H9 (cell line): ENCODE data around the gene MARK2. TPM values are rescaled to one million over a fixed set of nuclear protein-coding genes. Genes with fewer than 3 reads are reported as not detected.

Source experiments
- DNase-seq: peaks from one replicate; pipeline ENCODE4 v3.0.0-alpha.2; 2017
- H2AFZ ChIP-seq: one replicate; pipeline ENCODE4 v1.6.1; 2013; ENCODE audit warnings: mild to moderate bottlenecking, low read length, control low read depth, moderate library complexity
- H2AK5ac ChIP-seq: 2 replicates; pipeline ENCODE4 v1.6.1; 2013; ENCODE audit warnings: low read length, control low read depth, mixed read lengths; ENCODE audit not compliant: insufficient read length
- H2BK120ac ChIP-seq: one replicate; pipeline ENCODE4 v1.6.1; 2013; ENCODE audit warnings: low read depth, mild to moderate bottlenecking, low read length, control low read depth, inconsistent platforms; ENCODE audit not compliant: poor library complexity, severe bottlenecking
- H2BK12ac ChIP-seq: 2 replicates; pipeline ENCODE4 v1.6.1; 2013; ENCODE audit warnings: low read length, control low read depth, mixed read lengths, low read depth; ENCODE audit not compliant: insufficient read length
- H2BK15ac ChIP-seq: 2 replicates; pipeline ENCODE4 v1.6.1; 2013; ENCODE audit warnings: low read depth, low read length, control low read depth
- H2BK20ac ChIP-seq: one replicate; pipeline ENCODE4 v1.6.1; 2013; ENCODE audit warnings: low read depth, mild to moderate bottlenecking, low read length, control low read depth, inconsistent platforms; ENCODE audit not compliant: poor library complexity, severe bottlenecking
- H2BK5ac ChIP-seq: 2 replicates; pipeline ENCODE4 v1.6.1; 2013; ENCODE audit warnings: low read length, control low read depth, mixed read lengths; ENCODE audit not compliant: insufficient read length
- H3K14ac ChIP-seq: 2 replicates; pipeline ENCODE4 v1.6.1; 2013; ENCODE audit warnings: low read length, control low read depth; ENCODE audit not compliant: insufficient read depth
- H3K18ac ChIP-seq: 2 replicates; pipeline ENCODE4 v1.6.1; 2013; ENCODE audit warnings: low read depth, mild to moderate bottlenecking, mixed read lengths, low read length, control low read depth; ENCODE audit not compliant: insufficient read length
- H3K23ac ChIP-seq: 2 replicates; pipeline ENCODE4 v1.6.1; 2013; ENCODE audit warnings: low read length, control low read depth, mixed read lengths, low read depth; ENCODE audit not compliant: insufficient read length
- H3K23me2 ChIP-seq: 2 replicates; pipeline ENCODE4 v1.6.1; 2013; ENCODE audit warnings: low read depth, mild to moderate bottlenecking, mixed read lengths, low read length, control low read depth; ENCODE audit not compliant: insufficient read length, poor library complexity, severe bottlenecking
- H3K27ac ChIP-seq: 2 replicates; pipeline ENCODE4 v1.5.1; 2013; ENCODE audit warnings: low read length, control low read depth, mixed read lengths, low read depth; ENCODE audit not compliant: insufficient read length
- H3K27me3 ChIP-seq: 2 replicates; pipeline ENCODE4 v1.6.1; 2013; ENCODE audit warnings: low read length, control low read depth, inconsistent platforms; ENCODE audit not compliant: insufficient read depth
- H3K4ac ChIP-seq: 2 replicates; pipeline ENCODE4 v1.6.1; 2013; ENCODE audit warnings: low read depth, mild to moderate bottlenecking, control low read depth, inconsistent platforms, low read length, moderate library complexity
- H3K4me1 ChIP-seq: 2 replicates; pipeline ENCODE4 v1.6.1; 2013; ENCODE audit warnings: low read length, control low read depth, inconsistent platforms; ENCODE audit not compliant: insufficient read depth
- H3K4me2 ChIP-seq: 2 replicates; pipeline ENCODE4 v1.6.1; 2013; ENCODE audit warnings: low read length, control low read depth, mixed read lengths; ENCODE audit not compliant: insufficient read length, insufficient read depth
- H3K56ac ChIP-seq: 2 replicates; pipeline ENCODE4 v1.6.1; 2013; ENCODE audit warnings: low read depth, mild to moderate bottlenecking, mixed read lengths, low read length, control low read depth; ENCODE audit not compliant: insufficient read length
- H3K79me1 ChIP-seq: 2 replicates; pipeline ENCODE4 v1.6.1; 2013; ENCODE audit warnings: low read depth, mild to moderate bottlenecking, moderate library complexity, low read length, control low read depth, inconsistent platforms; ENCODE audit not compliant: insufficient read depth, poor library complexity, severe bottlenecking
- H3K79me2 ChIP-seq: 2 replicates; pipeline ENCODE4 v1.6.1; 2013; ENCODE audit warnings: low read length, control low read depth, inconsistent platforms; ENCODE audit not compliant: insufficient read depth
- H3K9ac ChIP-seq: 2 replicates; pipeline ENCODE4 v1.6.1; 2013; ENCODE audit warnings: low read length, control low read depth, mixed read lengths; ENCODE audit not compliant: insufficient read length; ENCODE audit errors: extremely low read depth
- H3K9me3 ChIP-seq: one replicate; pipeline ENCODE4 v1.6.1; 2013; ENCODE audit warnings: low read depth, low read length, inconsistent platforms; ENCODE audit not compliant: control insufficient read depth
- H3T11ph ChIP-seq: one replicate; pipeline ENCODE4 v1.6.1; 2013; ENCODE audit warnings: mild to moderate bottlenecking, low read length, control low read depth, inconsistent platforms
- H4K20me1 ChIP-seq: one replicate; pipeline ENCODE4 v1.6.1; 2013; ENCODE audit not compliant: control insufficient read depth, insufficient read length, insufficient read depth
- H4K5ac ChIP-seq: 2 replicates; pipeline ENCODE4 v1.6.1; 2013; ENCODE audit warnings: low read depth, mild to moderate bottlenecking, mixed read lengths, low read length, control low read depth; ENCODE audit not compliant: insufficient read length
- H4K8ac ChIP-seq: replicated peaks from 2 replicates; pipeline ENCODE4 v1.6.1; 2013; ENCODE audit warnings: low read length, control low read depth, mixed read lengths, low read depth; ENCODE audit not compliant: insufficient read length
- H4K91ac ChIP-seq: 2 replicates; pipeline ENCODE4 v1.6.1; 2013; ENCODE audit warnings: low read depth, mild to moderate bottlenecking, moderate library complexity, mixed read lengths, low read length, control low read depth; ENCODE audit not compliant: insufficient read length
- H3K27ac Mint-ChIP-seq, 3 experiments: 2 replicates in 2 of 3; 3 replicates in 1 of 3; pipeline ENCODE4 v1.8.0; 2020 to 2021; ENCODE audit warnings: mixed read lengths in 3 of 3, mild to moderate bottlenecking in 1 of 3, moderate library complexity in 1 of 3
- H3K27me3 Mint-ChIP-seq: 2 replicates; pipeline ENCODE4 v1.8.0; 2021; ENCODE audit warnings: low read depth, mild to moderate bottlenecking, moderate library complexity, mixed read lengths
- H3K36me3 Mint-ChIP-seq, 3 experiments: 2 replicates in 2 of 3; 3 replicates in 1 of 3; pipeline ENCODE4 v1.8.0; 2020 to 2021; ENCODE audit warnings: low read depth in 3 of 3, mixed read lengths in 3 of 3; ENCODE audit not compliant: insufficient read depth in 1 of 3
- H3K4me1 Mint-ChIP-seq, 2 experiments: 2 replicates each; pipeline ENCODE4 v1.8.0; 2020; ENCODE audit warnings: mixed read lengths in 2 of 2
- H3K4me3 Mint-ChIP-seq, 2 experiments: 2 replicates in 1 of 2; 3 replicates in 1 of 2; pipeline ENCODE4 v1.8.0; 2020 to 2021; ENCODE audit warnings: mild to moderate bottlenecking in 2 of 2, mixed read lengths in 2 of 2, moderate library complexity in 1 of 2
- H3K9me3 Mint-ChIP-seq, 2 experiments: 2 replicates in 1 of 2; 3 replicates in 1 of 2; pipeline ENCODE4 v1.8.0; 2020; ENCODE audit warnings: mild to moderate bottlenecking in 2 of 2, mixed read lengths in 2 of 2, moderate library complexity in 1 of 2
- CTCF ChIP-seq: fragments of 200-600 bp; sonication (generic); conservative IDR thresholded peaks from 3 replicates; pipeline ENCODE4 v1.8.0; 2021; ENCODE audit warnings: antibody characterized with exemption, mild to moderate bottlenecking
- WGBS: extraction: QIAGEN DNeasy Blood & Tissue Kit; methylation state at CpG from one replicate; pipeline ENCODE4 v1.1.7; 2013; ENCODE audit warnings: missing lambda C conversion rate, low lambda C conversion rate, mixed read lengths; ENCODE audit not compliant: insufficient read length; ENCODE audit errors: extremely low coverage; 5-methylcytosine and 5-hydroxymethylcytosine counted together
- total RNA-seq: library from RNA; stranded (reverse); gene quantifications from 2 replicates; pipeline ENCODE4 v1.2.1, GENCODE V29; 2021

Gene MARK2
- total RNA-seq, 1 experiment from 2014 or later: 45.7 TPM

DNA sequence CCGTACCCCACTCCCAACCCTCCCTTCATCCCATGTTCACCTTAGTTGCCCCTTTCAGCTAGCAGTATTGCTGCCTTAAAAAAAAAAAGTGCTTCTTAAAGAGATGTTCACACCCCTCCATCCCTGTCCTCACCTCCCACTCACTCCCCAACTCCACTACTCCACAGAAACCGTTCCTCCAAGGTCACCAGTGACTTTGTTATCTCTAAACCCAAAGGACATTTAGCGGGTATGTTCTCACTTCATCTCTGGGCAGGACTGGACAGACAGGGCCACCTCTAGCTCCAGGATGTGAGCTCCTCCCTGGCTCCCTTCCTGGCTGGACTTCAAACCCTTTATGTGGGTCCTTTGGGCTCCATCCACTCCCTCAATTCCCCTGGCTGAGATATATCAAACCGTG is 84.4 kb downstream of the MARK2 start:
- no CpG with 5 or more reads among the region's 4 CpGs for WGBS
- H2AFZ ChIP-seq: no peak overlapping the region
- H2AK5ac ChIP-seq: no peak overlapping the region
- Mint-ChIP-seq H3K4me1 (peaks cover 17 to 21% of the 10 kb centered on the region in 2 experiments), H3K36me3 (peaks cover 0 to 8% (median 4%) of the 10 kb centered on the region in 3 experiments; a peak in 5 of 7 replicates), H3K9me3 (peaks cover 5% of the 10 kb centered on the region in 2 experiments; a peak in 4 of 5 replicates), H3K27ac (no peak overlapping the region), H3K27me3 (peaks cover 52% of the 10 kb centered on the region), H3K4me3 (no peak overlapping the region)
- H3K27ac ChIP-seq: no peak overlapping the region
- no peaks in the 10 kb centered on the region for H3K79me1 ChIP-seq
- H3K4ac ChIP-seq: no peak overlapping the region
- H2BK15ac ChIP-seq: no peak overlapping the region
- no peak overlapping the region for H3T11ph ChIP-seq
- H2BK20ac ChIP-seq: no peak overlapping the region
- DNase-seq: no peak
- H3K79me2 ChIP-seq: no peaks in the 10 kb centered on the region
- no peak overlapping the region for H3K4me2 ChIP-seq
- H4K91ac ChIP-seq: no peak overlapping the region
- H3K27me3 ChIP-seq: no peaks in the 10 kb centered on the region
- no peak overlapping the region for H3K23ac ChIP-seq
- H3K9me3 ChIP-seq: no peaks in the 10 kb centered on the region
- H4K5ac ChIP-seq: no peak overlapping the region
- no peak overlapping the region for H2BK12ac ChIP-seq
- H3K18ac ChIP-seq: no peak overlapping the region
- H3K9ac ChIP-seq: no peak overlapping the region
- no peak overlapping the region for H4K8ac ChIP-seq
- H2BK5ac ChIP-seq: no peak overlapping the region
- TF ChIP-seq CTCF: no peak
- H3K23me2 ChIP-seq: peaks cover 13% of the 10 kb centered on the region
- H3K4me1 ChIP-seq: peaks cover 3% of the 10 kb centered on the region
- H3K56ac ChIP-seq: no peak overlapping the region
- H4K20me1 ChIP-seq: no peaks in the 10 kb centered on the region
- no peak overlapping the region for H3K14ac ChIP-seq
- H2BK120ac ChIP-seq: no peak overlapping the region
